Activated CD8-positive, alpha-beta T cell treated with anti-CD3 and anti-CD28 coated beads, Interleukin-2, amount 10 ng/mL, durations not matched to agents 7 days and 5 days (primary cell): ENCODE data around the gene IL6ST. TPM values are rescaled to one million over a fixed set of nuclear protein-coding genes. Genes with fewer than 3 reads are reported as not detected.

ENCODE experiments used
- ATAC-seq: fragments of 150-1000 bp; cut with Tn5 transposase; one replicate; pipeline ENCODE4 v1.10.0; 2021; ENCODE audit warnings: moderate library complexity
- CTCF ChIA-PET: fragments of 350-600 bp; sonication (Branson Sonifier 250); formaldehyde crosslinking; loops from one replicate; lab custom pipeline; 2021; ENCODE audit warnings: antibody characterized with exemption; lab: Charles Lee
- POLR2A ChIA-PET: fragments of 350-600 bp; sonication (Branson Sonifier 250); formaldehyde crosslinking; loops from one replicate; lab custom pipeline; 2021; ENCODE audit warnings: antibody characterized with exemption; lab: Charles Lee
- DNase-seq: peaks from one replicate; pipeline ENCODE4 v3.0.0-alpha.2; 2020
- H3K27ac Mint-ChIP-seq: one replicate; pipeline ENCODE4 v1.8.0; 2021; ENCODE audit warnings: mild to moderate bottlenecking, mixed read lengths
- H3K27me3 Mint-ChIP-seq: one replicate; pipeline ENCODE4 v1.8.0; 2021; ENCODE audit warnings: low read depth, mixed read lengths
- H3K36me3 Mint-ChIP-seq: one replicate; pipeline ENCODE4 v1.8.0; 2021; ENCODE audit warnings: low read depth, mixed read lengths
- H3K4me1 Mint-ChIP-seq: one replicate; pipeline ENCODE4 v1.8.0; 2021; ENCODE audit warnings: low read depth, mixed read lengths
- H3K4me3 Mint-ChIP-seq: one replicate; pipeline ENCODE4 v1.8.0; 2021; ENCODE audit warnings: mild to moderate bottlenecking, mixed read lengths
- H3K9me3 Mint-ChIP-seq: one replicate; pipeline ENCODE4 v1.8.0; 2022; ENCODE audit warnings: mixed read lengths; ENCODE audit not compliant: insufficient read depth
- total RNA-seq, 2 experiments: library from RNA; stranded (reverse); gene quantifications; one replicate each; pipeline ENCODE4 v1.2.3, GENCODE V29; 2021

IL6ST gene
- total RNA-seq, 2 experiments from 2014 or later = 28.3 to 37.3 TPM

DNA sequence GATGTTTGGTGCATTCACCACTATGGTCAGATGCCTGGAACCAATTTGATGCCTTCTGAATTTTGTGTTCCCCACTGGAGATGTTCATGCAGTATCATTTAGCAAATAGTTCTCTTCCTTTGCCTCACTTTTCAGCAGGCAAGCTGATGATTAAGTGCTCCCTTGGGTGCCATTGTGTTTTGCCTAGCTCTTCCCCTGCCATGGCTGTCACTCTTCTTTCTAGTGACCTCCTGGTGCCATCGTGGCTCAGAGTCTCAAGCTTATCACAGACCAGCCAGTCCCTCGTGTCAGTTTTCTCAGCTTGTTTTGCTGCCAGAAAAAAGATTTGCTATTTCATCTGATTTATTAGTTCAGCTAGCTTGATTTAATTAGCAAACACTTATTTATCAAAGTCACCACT lies 102.3 kb downstream of the IL6ST start:
- no peak for DNase-seq
- CTCF ChIA-PET = no interaction called here
- no peak overlapping the region for H3K27ac Mint-ChIP-seq
- H3K4me3 Mint-ChIP-seq = no peak overlapping the region
- H3K4me1 Mint-ChIP-seq = peaks cover 20% of the 10 kb centered on the region
- ATAC-seq = no peak
- POLR2A ChIA-PET = no interaction called here
- H3K27me3 Mint-ChIP-seq = peaks cover 8% of the 10 kb centered on the region
- H3K36me3 Mint-ChIP-seq = no peaks in the 10 kb centered on the region
- H3K9me3 Mint-ChIP-seq = no peaks in the 10 kb centered on the region

DNA sequence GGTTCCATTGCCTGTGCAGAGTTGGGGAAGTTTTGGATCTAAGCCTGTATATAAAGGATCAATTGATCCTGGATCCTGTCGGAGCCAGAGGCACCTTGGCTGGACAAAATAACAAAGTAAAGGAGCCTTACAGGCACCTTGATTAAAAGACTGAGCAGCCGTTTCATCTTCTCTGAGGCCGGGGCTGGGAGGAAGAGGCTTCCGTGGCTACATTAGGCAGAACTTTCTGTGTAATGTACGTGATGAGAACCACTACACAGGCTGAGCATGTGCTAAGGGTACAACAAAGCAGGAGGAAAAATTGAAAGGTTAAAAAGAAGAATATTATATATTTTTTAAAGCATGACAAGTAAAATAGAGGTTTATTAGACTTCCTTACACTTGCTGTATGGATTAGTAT lies 106.6 kb downstream of the IL6ST start:
- ChIA-PET POLR2A (no interaction called here), CTCF (no interaction called here)
- DNase-seq (peak; percentile 38), ATAC-seq (peak; percentile 79)
- H3K27me3 Mint-ChIP-seq = peaks cover 10% of the 10 kb centered on the region
- no peaks in the 10 kb centered on the region for H3K36me3 Mint-ChIP-seq
- peak overlapping the region; percentile 18 for H3K27ac Mint-ChIP-seq
- H3K4me3 Mint-ChIP-seq = no peak overlapping the region
- H3K4me1 Mint-ChIP-seq = peaks cover 13% of the 10 kb centered on the region
- H3K9me3 Mint-ChIP-seq = no peaks in the 10 kb centered on the region

GRCh38 chr5:55885359-55885758 lies 109.4 kb downstream of the IL6ST start:
- H3K4me3 Mint-ChIP-seq = no peak overlapping the region
- no peak for ATAC-seq

More at GRCh38 chr5:55885359-55885758, 109.4 kb downstream of the IL6ST start:
- no peaks in the 10 kb centered on the region for H3K9me3 Mint-ChIP-seq
- peaks cover 13% of the 10 kb centered on the region for H3K4me1 Mint-ChIP-seq
- H3K27me3 Mint-ChIP-seq = peaks cover 10% of the 10 kb centered on the region
- no peak for DNase-seq
- no peak overlapping the region for H3K27ac Mint-ChIP-seq
- H3K36me3 Mint-ChIP-seq = no peaks in the 10 kb centered on the region
- ChIA-PET POLR2A (no interaction called here), CTCF (no interaction called here)

Other genes with a start within 250 kb of the IL6ST start
- not detected for gene IL31RA, start 143.6 kb downstream of the IL6ST start, total RNA-seq
- gene ANKRD55, start 238.4 kb upstream of the IL6ST start, total RNA-seq = under 1 TPM; 0.37 to 0.52 TPM